Lower leg skin (tissue), 3 donors: Measurements from ENCODE around the gene P2RY2.

Experiments
- CTCF ChIP-seq, 3 donors: fragments of 450-650 bp; IDR thresholded peaks; one replicate each; pipeline ENCODE4 v1.5.1; 2016; ENCODE audit warnings: antibody characterized with exemption in 3 of 3, mild to moderate bottlenecking in 3 of 3, moderate library complexity in 2 of 3
- POLR2A ChIP-seq, 2 donors: fragments of 450-650 bp; IDR thresholded peaks; one replicate each; pipeline ENCODE4 v1.6.1; 2016 to 2017; ENCODE audit warnings: antibody characterized with exemption in 2 of 2, mild to moderate bottlenecking in 1 of 2, moderate library complexity in 1 of 2

- TF ChIP-seq CTCF (IDR thresholded peaks at IDR 0.05), result no peak
- TF ChIP-seq POLR2A (IDR thresholded peaks at IDR 0.05), result no peak
Measured at GRCh38 chr11:73197348-73197747, 20.7 kb upstream of the P2RY2 start.
